Fibroblast of mammary gland (primary cell): ENCODE results near the gene SYNM.

Experiments used
- DNase-seq: peaks from one replicate; pipeline ENCODE4 v3.0.0-alpha.2; 2010; ENCODE audit warnings: low read depth
- H3K4me3 ChIP-seq: 2 replicates; pipeline ENCODE4 v1.5.1; 2011; ENCODE audit warnings: low read depth, mild to moderate bottlenecking, low read length, moderate library complexity; ENCODE audit not compliant: control insufficient read depth
- TF ChIP-seq, protein P1 (sequence below): conservative IDR thresholded peaks from 2 replicates; pipeline ENCODE4 v1.5.1; 2011; ENCODE audit warnings: low read depth, low read length, inconsistent platforms; ENCODE audit not compliant: control insufficient read depth, insufficient read depth

The SYNM gene

DNA sequence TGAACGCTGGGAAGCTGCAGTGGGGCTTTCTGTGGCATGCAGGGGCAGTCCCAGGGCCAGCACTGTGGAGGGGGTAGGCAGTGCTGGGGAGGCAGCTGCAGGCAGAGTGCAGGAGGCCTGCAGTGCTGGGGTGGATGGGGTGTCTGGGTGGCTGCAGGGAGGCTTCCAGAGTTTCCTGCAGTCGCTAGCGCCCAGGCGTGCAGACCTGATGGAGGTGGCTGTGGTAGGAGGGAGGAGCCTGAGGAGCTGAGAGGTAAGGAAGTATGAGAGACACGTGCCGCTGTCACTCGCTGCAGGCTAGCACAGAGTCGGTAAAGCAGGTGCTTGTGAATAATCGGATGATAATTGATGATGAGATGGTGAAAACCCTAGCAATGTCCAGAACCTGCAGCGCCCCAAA is 16.3 kb downstream of the SYNM start:
- DNase-seq: no peak
- no peak overlapping the region for H3K4me3 ChIP-seq
- TF ChIP-seq, protein P1, sequence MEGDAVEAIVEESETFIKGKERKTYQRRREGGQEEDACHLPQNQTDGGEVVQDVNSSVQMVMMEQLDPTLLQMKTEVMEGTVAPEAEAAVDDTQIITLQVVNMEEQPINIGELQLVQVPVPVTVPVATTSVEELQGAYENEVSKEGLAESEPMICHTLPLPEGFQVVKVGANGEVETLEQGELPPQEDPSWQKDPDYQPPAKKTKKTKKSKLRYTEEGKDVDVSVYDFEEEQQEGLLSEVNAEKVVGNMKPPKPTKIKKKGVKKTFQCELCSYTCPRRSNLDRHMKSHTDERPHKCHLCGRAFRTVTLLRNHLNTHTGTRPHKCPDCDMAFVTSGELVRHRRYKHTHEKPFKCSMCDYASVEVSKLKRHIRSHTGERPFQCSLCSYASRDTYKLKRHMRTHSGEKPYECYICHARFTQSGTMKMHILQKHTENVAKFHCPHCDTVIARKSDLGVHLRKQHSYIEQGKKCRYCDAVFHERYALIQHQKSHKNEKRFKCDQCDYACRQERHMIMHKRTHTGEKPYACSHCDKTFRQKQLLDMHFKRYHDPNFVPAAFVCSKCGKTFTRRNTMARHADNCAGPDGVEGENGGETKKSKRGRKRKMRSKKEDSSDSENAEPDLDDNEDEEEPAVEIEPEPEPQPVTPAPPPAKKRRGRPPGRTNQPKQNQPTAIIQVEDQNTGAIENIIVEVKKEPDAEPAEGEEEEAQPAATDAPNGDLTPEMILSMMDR: no peak

DNA sequence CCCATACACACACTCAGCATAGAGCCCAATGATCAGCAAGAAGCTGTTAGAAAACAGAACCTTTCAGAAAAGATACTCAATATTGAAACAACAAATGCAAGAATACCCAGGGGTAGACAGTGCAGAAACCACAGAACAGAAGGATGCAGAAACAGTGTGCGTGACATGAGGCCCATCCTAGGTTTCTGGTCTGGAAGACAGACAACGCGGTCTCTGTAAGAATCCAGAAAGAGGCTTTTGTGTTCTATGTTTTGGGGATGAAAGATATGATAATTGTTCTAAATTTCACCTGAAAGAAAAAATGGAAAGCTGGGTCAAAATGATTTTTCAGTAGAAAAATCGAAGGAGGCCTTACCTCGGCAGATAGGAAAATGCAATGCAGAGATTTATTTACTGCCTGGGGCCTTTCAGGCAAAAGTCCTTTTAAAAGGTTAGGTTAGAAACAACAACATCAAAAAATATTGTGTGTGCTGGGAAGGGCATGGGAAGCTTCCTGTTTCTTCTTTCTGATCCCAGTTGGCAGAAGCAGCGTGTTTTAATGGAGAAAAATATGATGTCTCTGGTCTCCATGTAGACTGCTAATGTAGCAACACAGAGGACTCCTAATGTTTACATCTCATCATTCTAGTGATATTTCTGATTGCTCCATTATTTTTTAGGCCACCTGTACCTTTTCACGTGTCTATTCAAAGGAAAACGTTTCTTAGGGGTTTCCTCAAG is 17.0 kb downstream of the SYNM start:
- H3K4me3 ChIP-seq: no peak overlapping the region
- DNase-seq: no peak
- TF ChIP-seq, protein P1: no peak

DNA sequence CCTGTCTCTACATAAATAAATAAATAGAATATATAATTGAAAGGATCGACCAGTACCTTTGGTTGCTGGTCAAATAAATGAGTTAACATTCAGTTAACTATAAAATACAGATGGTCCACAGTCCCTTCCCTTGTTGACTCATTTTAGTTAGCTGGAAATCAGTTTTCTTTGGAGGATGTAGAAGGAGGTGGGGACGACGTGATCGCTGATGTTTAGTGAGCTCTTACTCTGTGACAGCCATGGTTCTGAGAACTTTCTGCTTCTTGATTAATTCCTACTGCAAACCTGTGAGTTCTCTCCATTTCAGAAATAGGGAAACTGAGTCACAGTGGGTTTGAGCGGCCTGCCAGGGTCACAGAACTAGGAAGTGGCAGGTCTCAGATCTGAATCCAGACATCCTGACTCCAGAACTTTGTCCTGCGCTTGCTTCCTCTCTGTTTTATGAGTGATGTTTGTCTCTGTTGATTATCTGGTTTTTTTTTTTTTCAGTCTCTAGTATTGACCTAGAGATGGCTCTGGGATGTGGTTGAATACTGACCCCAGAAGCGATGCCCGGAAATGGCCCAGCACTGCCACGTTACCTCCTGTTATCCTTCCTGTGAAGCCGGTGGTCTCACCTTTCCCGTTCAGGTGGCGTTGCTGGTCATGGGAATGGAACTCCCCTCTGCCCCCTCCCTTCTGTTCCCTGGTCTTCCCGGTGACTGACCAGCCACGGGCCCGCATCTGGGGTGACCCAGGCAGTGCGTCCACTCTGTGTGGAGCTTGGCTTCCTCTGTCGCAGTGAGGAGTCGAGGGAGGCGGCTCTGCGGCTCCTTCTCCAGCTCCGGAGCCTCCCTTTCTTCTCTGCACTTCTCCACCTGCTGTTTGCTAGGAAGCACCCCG is 18.2 kb downstream of the SYNM start:
- TF ChIP-seq, protein P1: no peak
- peak; percentile 51 for DNase-seq
- peak overlapping the region; percentile 27 for H3K4me3 ChIP-seq

DNA sequence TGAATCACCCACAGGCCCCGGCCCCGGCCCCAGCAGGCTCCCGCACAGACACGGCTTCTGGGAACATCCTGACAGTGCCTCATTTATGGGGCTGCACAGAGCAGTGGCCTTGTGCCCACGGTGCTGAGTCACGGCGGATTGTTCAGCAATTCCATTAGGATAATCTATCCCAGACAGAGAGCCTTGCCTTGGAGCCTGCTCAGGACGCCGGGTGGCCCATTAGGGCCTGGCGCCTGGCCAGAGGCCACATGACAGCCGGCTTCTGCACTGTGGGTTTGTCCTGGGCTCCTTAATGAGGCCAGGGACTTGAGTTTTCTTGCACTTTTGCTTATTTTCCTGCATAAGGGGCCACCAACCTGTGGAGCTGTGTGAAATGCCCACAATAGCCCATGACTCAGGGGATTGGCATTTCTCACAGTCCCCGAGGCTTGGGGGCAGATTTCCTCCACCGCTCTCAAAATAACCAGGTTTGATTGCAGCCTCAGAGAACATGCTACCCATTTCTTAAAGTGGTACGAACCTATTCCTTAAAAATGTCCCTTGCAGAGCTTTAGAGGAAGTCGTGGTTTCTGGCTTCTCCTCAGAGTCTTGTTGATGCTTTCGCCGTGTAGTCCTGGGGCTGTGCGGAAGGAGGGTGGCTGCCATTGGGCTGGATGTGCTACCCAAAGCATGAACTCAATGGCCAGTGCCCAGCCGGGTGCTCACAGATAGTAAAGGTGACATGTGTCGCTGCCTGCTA is 19.0 kb downstream of the SYNM start:
- TF ChIP-seq, protein P1: no peak
- peak; percentile 97 for DNase-seq
- H3K4me3 ChIP-seq: peak overlapping the region; percentile 27

DNA sequence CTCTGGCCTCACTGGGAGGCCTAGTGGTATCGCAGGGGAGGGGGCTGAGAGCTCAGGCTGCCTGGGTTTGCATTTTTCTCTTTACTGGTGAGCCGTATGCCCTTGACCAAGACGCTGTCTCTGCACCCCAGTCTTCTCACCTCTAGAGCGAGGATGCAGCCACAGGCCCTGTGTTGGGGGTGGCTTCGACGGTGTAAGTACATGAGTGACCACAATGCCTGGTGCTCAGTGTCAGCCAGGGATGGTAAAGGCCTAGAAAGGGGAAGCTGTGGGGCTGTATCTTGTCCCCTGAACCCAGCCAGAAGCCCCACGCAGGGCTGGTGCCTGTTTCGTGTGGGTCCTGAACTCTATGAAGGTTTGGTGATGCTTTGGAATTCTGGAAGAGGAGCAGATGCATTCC is 19.8 kb downstream of the SYNM start:
- H3K4me3 ChIP-seq: no peak overlapping the region
- TF ChIP-seq, protein P1: no peak

DNA sequence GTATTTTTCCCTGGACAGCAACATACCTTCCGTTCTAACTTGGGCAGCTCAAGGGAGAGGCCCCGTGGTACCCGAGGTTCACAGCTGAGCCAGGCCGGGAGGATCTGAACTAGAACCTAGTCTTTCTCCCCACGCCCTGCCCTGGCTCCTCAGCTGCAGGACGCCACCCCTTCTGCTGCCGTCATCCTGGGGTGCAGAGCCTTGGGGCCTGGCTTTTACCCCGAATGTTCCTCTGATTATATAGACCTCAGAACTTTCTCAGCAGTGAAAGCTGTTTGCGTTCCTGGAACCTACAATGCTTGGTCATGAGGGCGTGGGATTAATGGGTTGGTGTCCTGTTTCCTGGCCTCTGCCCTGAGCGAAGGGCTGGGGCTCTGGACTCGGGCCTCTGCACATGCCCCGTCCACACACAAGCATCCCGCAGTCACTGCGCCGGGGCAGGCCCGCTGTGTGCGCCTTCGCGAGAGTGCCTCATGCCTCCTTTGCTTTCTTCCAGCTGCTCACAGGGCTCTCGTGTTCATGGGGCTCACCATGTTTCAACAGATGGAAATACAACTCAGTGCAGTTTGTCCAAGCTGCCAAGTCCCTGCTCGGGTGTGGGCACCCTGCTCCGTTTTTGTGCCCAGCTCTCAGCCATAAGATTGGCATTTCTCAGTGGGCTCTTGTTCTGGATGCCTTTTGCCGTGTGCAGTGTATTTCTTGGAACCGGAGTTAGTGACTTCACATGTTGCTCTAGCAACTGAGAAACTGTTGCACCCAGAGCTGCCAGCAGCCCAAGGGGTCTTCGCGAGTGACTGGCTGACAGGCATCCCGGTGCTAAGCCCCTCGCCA is 20.4 kb downstream of the SYNM start:
- TF ChIP-seq, protein P1: no peak
- no peak overlapping the region for H3K4me3 ChIP-seq
- DNase-seq: peak; percentile 20

More for the DNA sequence above, 19.8 kb downstream of the SYNM start:
- DNase-seq: no peak
